ENCODE results near the gene ANKRD24. TPM values are rescaled to one million over a fixed set of nuclear protein-coding genes. Genes with fewer than 3 reads are reported as not detected.
"Not testable (repeated sequence)": the region's sequence is repeated elsewhere in the genome, so short reads cannot be mapped to it uniquely, and the experiment has no call there.

Gene ANKRD24
- total RNA-seq, 1 experiment from 2014 or later, result 10.9 TPM

DNA sequence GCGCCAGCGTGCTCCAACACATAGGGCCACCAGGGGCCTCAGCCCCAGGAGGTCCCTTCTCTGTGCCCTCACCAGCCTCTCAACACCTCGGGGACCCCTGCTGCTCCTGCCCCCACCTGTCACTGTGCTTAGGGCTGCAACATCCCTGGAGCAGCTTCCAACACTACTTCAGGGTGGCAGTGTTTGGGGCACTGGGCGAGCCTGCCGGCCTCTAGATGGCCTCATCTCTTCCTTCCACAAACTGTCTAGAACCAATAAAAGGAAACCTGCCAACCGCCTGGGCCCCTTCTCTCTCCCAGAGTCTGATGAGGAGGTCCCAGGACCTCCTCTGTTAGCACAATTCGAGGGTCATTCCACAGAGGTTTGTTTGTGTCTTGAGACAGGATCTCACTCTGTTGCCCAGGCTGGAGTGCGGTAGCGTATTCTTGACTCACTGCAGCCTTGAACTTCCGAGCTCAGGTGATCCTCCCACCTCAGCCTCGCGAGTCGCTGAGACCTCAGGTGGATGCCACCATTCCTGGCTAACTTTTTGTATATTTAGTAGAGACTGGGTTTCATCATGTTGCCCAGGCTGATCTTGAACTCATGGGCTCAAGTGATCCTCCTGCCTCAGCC is 86.4 kb downstream of the ANKRD24 start:
- CTCF ChIA-PET, result interaction anchor here (1.7 to 2.5 kb wide), 2 partner anchors 9 to 84 kb away, joined by 6 to 21 read pairs; no protein-coding TSS in a partner anchor
- no peaks in the 10 kb centered on the region for H3K9me3 ChIP-seq (ENCODE audit: low read depth, low read length, poor library complexity, severe bottlenecking)
- H3K36me3 ChIP-seq (ENCODE audit: insufficient read depth, low read length, poor library complexity, severe bottlenecking), result peaks cover 15% of the 10 kb centered on the region
- no peak for DNase-seq (ENCODE audit: low spot score)
- intact Hi-C loops (cut with micrococcal nuclease; ENCODE audit: unreplicated experiment), result loop anchor here (5.0 kb wide), 1 partner anchor 258 kb away; no protein-coding TSS in a partner anchor
- POLR2A ChIA-PET (ENCODE audit: low non-redundant PET), result no interaction called here
- H3K4me1 ChIP-seq (ENCODE audit: insufficient read depth, low read length, poor library complexity, severe bottlenecking), result no peaks in the 10 kb centered on the region
- H3K27ac ChIP-seq (ENCODE audit: low read depth, low read length, poor library complexity, severe bottlenecking), result no peak overlapping the region
- no peak overlapping the region for H3K4me3 ChIP-seq (ENCODE audit: low read depth, low read length, poor library complexity, severe bottlenecking)
- TF ChIP-seq, protein P1, sequence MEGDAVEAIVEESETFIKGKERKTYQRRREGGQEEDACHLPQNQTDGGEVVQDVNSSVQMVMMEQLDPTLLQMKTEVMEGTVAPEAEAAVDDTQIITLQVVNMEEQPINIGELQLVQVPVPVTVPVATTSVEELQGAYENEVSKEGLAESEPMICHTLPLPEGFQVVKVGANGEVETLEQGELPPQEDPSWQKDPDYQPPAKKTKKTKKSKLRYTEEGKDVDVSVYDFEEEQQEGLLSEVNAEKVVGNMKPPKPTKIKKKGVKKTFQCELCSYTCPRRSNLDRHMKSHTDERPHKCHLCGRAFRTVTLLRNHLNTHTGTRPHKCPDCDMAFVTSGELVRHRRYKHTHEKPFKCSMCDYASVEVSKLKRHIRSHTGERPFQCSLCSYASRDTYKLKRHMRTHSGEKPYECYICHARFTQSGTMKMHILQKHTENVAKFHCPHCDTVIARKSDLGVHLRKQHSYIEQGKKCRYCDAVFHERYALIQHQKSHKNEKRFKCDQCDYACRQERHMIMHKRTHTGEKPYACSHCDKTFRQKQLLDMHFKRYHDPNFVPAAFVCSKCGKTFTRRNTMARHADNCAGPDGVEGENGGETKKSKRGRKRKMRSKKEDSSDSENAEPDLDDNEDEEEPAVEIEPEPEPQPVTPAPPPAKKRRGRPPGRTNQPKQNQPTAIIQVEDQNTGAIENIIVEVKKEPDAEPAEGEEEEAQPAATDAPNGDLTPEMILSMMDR (conservative IDR thresholded peaks at IDR 0.05; ENCODE audit: low read depth, low read length), result peak; percentile 26; the same call in 1 of the 2 replicates
- no peak for TF ChIP-seq EZH2 (IDR thresholded peaks at IDR 0.05; ENCODE audit: borderline replicate concordance, low read depth, low read length, poor library complexity, severe bottlenecking)
- no TSS peak for BruUV-seq (replicated peaks)
- no peaks in the 10 kb centered on the region for H3K27me3 ChIP-seq (replicated peaks; ENCODE audit: insufficient read depth, low read depth, low read length, poor library complexity)

GRCh38 chr19:4272894-4273293 is 90.4 kb downstream of the ANKRD24 start:
- H3K27ac ChIP-seq (ENCODE audit: low read depth, low read length, poor library complexity, severe bottlenecking), result no peak overlapping the region
- TF ChIP-seq EZH2 (IDR thresholded peaks at IDR 0.05; ENCODE audit: borderline replicate concordance, low read depth, low read length, poor library complexity, severe bottlenecking), result no peak
- TF ChIP-seq, protein P1 (conservative IDR thresholded peaks at IDR 0.05; ENCODE audit: low read depth, low read length), result no peak
- H3K9me3 ChIP-seq (ENCODE audit: low read depth, low read length, poor library complexity, severe bottlenecking), result no peaks in the 10 kb centered on the region
- no peak for DNase-seq (ENCODE audit: low spot score)
- no TSS peak for BruUV-seq (replicated peaks)
- intact Hi-C loops (cut with micrococcal nuclease; ENCODE audit: unreplicated experiment), result no loop called here
- H3K27me3 ChIP-seq (replicated peaks; ENCODE audit: insufficient read depth, low read depth, low read length, poor library complexity), result no peaks in the 10 kb centered on the region
- no peak overlapping the region for H3K4me3 ChIP-seq (ENCODE audit: low read depth, low read length, poor library complexity, severe bottlenecking)
- ChIA-PET POLR2A (ENCODE audit: low non-redundant PET) (no interaction called here), CTCF (interaction anchor here (0.6 kb wide), 1 partner anchor 198 kb away, joined by 3 read pairs; no protein-coding TSS in a partner anchor)
- H3K36me3 ChIP-seq (ENCODE audit: insufficient read depth, low read length, poor library complexity, severe bottlenecking), result peaks cover 6% of the 10 kb centered on the region
- H3K4me1 ChIP-seq (ENCODE audit: insufficient read depth, low read length, poor library complexity, severe bottlenecking), result no peaks in the 10 kb centered on the region

DNA sequence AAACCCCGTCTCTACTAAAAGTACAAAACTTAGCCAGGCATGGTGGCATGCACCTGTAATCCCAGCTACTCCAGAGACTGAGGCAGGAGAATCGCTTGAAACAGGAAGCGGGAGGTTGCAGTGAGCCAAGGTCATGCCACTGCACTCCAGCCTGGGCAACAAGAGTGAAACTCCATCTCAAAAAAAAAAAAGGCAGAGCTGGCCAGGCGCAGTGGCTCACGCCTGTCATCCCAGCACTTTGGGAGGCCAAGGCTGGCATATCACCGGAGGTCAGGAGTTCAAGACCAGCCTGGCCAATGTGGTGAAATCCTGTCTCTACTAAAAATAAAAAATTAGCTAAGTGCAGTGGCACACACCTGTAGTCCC is 91.8 kb downstream of the ANKRD24 start:
- H3K4me3 ChIP-seq (ENCODE audit: low read depth, low read length, poor library complexity, severe bottlenecking); DNase-seq (ENCODE audit: low spot score); CTCF ChIA-PET; H3K36me3 ChIP-seq (ENCODE audit: insufficient read depth, low read length, poor library complexity, severe bottlenecking); BruUV-seq (replicated peaks); intact Hi-C loops (cut with micrococcal nuclease; ENCODE audit: unreplicated experiment); H3K27ac ChIP-seq (ENCODE audit: low read depth, low read length, poor library complexity, severe bottlenecking); H3K4me1 ChIP-seq (ENCODE audit: insufficient read depth, low read length, poor library complexity, severe bottlenecking); H3K9me3 ChIP-seq (ENCODE audit: low read depth, low read length, poor library complexity, severe bottlenecking): not testable (repeated sequence)
- H3K27me3 ChIP-seq (replicated peaks; ENCODE audit: insufficient read depth, low read depth, low read length, poor library complexity), result peaks cover 12% of the 10 kb centered on the region
- POLR2A ChIA-PET (ENCODE audit: low non-redundant PET), result interaction anchor here (0.8 kb wide), 1 partner anchor 49 kb away, joined by 7 read pairs; no protein-coding TSS in a partner anchor

Other genes starting within 250 kb of the ANKRD24 start
- gene NMRK2, start 249.6 kb upstream of the ANKRD24 start, total RNA-seq (2021), result not detected in 2 replicates
- gene DAPK3, start 211.6 kb upstream of the ANKRD24 start, total RNA-seq (2021), result 58.3 and 65.9 TPM in 2 replicates
- 2,701 and 2,706 TPM in 2 replicates for gene EEF2, start 197.2 kb upstream of the ANKRD24 start, total RNA-seq (2021)
- gene PIAS4, start 175.0 kb upstream of the ANKRD24 start, total RNA-seq (2021), result 48.1 and 59.1 TPM in 2 replicates
- 25.1 and 25.9 TPM in 2 replicates for gene ZBTB7A, start 115.8 kb upstream of the ANKRD24 start, total RNA-seq (2021)
- gene MAP2K2, start 58.6 kb upstream of the ANKRD24 start, total RNA-seq (2021), result 185 and 198 TPM in 2 replicates
- not detected in 2 replicates for gene CREB3L3, start 29.1 kb upstream of the ANKRD24 start, total RNA-seq (2021)
- gene SIRT6, start 126 bp upstream of the ANKRD24 start, total RNA-seq (2021), result 36.3 and 39.3 TPM in 2 replicates
- 1.5 and 2.0 TPM in 2 replicates for gene EBI3, start 46.8 kb downstream of the ANKRD24 start, total RNA-seq (2021)
- gene YJU2, start 64.4 kb downstream of the ANKRD24 start, total RNA-seq (2021), result 33.3 and 34.7 TPM in 2 replicates
- gene SHD, start 96.6 kb downstream of the ANKRD24 start, total RNA-seq (2021), result not detected in 2 replicates
- gene TMIGD2, start 119.7 kb downstream of the ANKRD24 start, total RNA-seq (2021), result not detected in 2 replicates
- gene FSD1, start 121.9 kb downstream of the ANKRD24 start, total RNA-seq (2021), result 10.4 and 14.4 TPM in 2 replicates
- 2.0 and 3.0 TPM in 2 replicates for gene STAP2, start 156.1 kb downstream of the ANKRD24 start, total RNA-seq (2021)
- 22.6 and 26.3 TPM in 2 replicates for gene MPND, start 160.9 kb downstream of the ANKRD24 start, total RNA-seq (2021)
- 100 and 108 TPM in 2 replicates for gene SH3GL1, start 217.9 kb downstream of the ANKRD24 start, total RNA-seq (2021)
- gene CHAF1A, start 220.0 kb downstream of the ANKRD24 start, total RNA-seq (2021), result 115 and 119 TPM in 2 replicates

Data from A673 (cell line).